A204.1 (cell line): Measurements from ENCODE around the gene RASGEF1C.
"Not testable (repeated sequence)": the region's sequence is repeated elsewhere in the genome, so short reads cannot be mapped to it uniquely, and the experiment has no call there.

Experiments
- FAIRE-seq: peaks from 2 replicates; lab custom pipeline; 2012; peaks lifted over from hg19 to GRCh38; lab: Jason Lieb, UNC

Gene RASGEF1C

GRCh38 chr5:180135967-180136629 is 72.9 kb downstream of the RASGEF1C start:
- no peak for FAIRE-seq

- no peak for FAIRE-seq
Measured at GRCh38 chr5:180135128-180135955, 73.7 kb downstream of the RASGEF1C start.

GRCh38 chr5:180133971-180134508 is 75.0 kb downstream of the RASGEF1C start:
- FAIRE-seq: no peak

- no peak for FAIRE-seq
Measured at GRCh38 chr5:180133551-180133950, 75.5 kb downstream of the RASGEF1C start.

GRCh38 chr5:180133060-180133459 is 76.0 kb downstream of the RASGEF1C start:
- FAIRE-seq: no peak

- FAIRE-seq: no peak
Measured at GRCh38 chr5:180130876-180131740, 77.9 kb downstream of the RASGEF1C start.

GRCh38 chr5:180130291-180130869 is 78.6 kb downstream of the RASGEF1C start:
- no peak for FAIRE-seq

GRCh38 chr5:180129291-180130190 is 79.5 kb downstream of the RASGEF1C start:
- no peak for FAIRE-seq

- no peak for FAIRE-seq
Measured at GRCh38 chr5:180128671-180129261, 80.2 kb downstream of the RASGEF1C start.

- no peak for FAIRE-seq
Measured at GRCh38 chr5:180127682-180128670, 81.0 kb downstream of the RASGEF1C start.

GRCh38 chr5:180126716-180127681 is 82.0 kb downstream of the RASGEF1C start:
- FAIRE-seq: no peak

GRCh38 chr5:180126156-180126555 is 82.9 kb downstream of the RASGEF1C start:
- not testable (repeated sequence) for FAIRE-seq

GRCh38 chr5:180124662-180125061 is 84.3 kb downstream of the RASGEF1C start:
- not testable (repeated sequence) for FAIRE-seq

- FAIRE-seq: no peak
Measured at GRCh38 chr5:180122875-180123274, 86.1 kb downstream of the RASGEF1C start.

- no peak for FAIRE-seq
Measured at GRCh38 chr5:180121826-180122413, 87.1 kb downstream of the RASGEF1C start.

- no peak for FAIRE-seq
Measured at GRCh38 chr5:180120237-180121101, 88.5 kb downstream of the RASGEF1C start.

GRCh38 chr5:180119903-180120236 is 89.1 kb downstream of the RASGEF1C start:
- FAIRE-seq: no peak
